22Rv1 (cell line): ENCODE measurements around the gene PLAC8.

Experiments used
- CTCF ChIP-seq: fragments of 450-650 bp; IDR thresholded peaks from 2 replicates; pipeline ENCODE4 v1.5.1; 2017; ENCODE audit warnings: mild to moderate bottlenecking
- ZFX ChIP-seq: fragments of 450-650 bp; IDR thresholded peaks from 2 replicates; pipeline ENCODE4 v1.6.1; 2017; ENCODE audit warnings: antibody characterized with exemption, borderline replicate concordance

GRCh38 chr4:83110970-83111750, 3.4 kb downstream of the PLAC8 start:
- TF ChIP-seq CTCF (no peak), ZFX (no peak)
